GM12878 (cell line): Measurements from ENCODE around the gene IL32. TPM values are rescaled to one million over a fixed set of nuclear protein-coding genes. Genes with fewer than 3 reads are reported as not detected.

Experiments
- ATAC-seq: fragments of 200-7000 bp; cut with Tn5 transposase; 3 replicates; pipeline ENCODE4 v1.9.1; 2020; ENCODE audit warnings: mild to moderate bottlenecking, moderate library complexity
- BruUV-seq: library from RNA; stranded (reverse); fragments of 400-500 nt; replicated peaks from 2 replicates; lab custom pipeline; 2021; lab: Mats Ljungman, UMichigan
- CTCF ChIA-PET: fragments of 300-600 bp; sonication (Branson Sonifier 250); formaldehyde crosslinking; extraction: SDS; loops from one replicate; lab custom pipeline; 2021; ENCODE audit warnings: inconsistent platforms; lab: Yijun Ruan, JAX
- POLR2A ChIA-PET: fragments of 350-600 bp; formaldehyde crosslinking; extraction: SDS; loops from one replicate; lab custom pipeline; 2021; ENCODE audit warnings: inconsistent platforms; lab: Charles Lee
- RAD21 ChIA-PET: fragments of 300-600 bp; sonication (Branson Sonifier 250); formaldehyde crosslinking; loops from one replicate; lab custom pipeline; 2023; ENCODE audit warnings: antibody characterized with exemption; ENCODE audit not compliant: unreplicated experiment; lab: Charles Lee
- SMC1A ChIA-PET: fragments of 300-600 bp; sonication (Branson Sonifier 250); formaldehyde crosslinking; loops from one replicate; lab custom pipeline; 2023; ENCODE audit not compliant: unreplicated experiment, uncharacterized antibody; lab: Charles Lee
- DNase-seq: peaks from one replicate; pipeline ENCODE4 v3.0.0-alpha.2; 2011; ENCODE audit warnings: low read depth, low spot score
- FAIRE-seq: peaks from 3 replicates; lab custom pipeline; 2011; peaks lifted over from hg19 to GRCh38; lab: Jason Lieb, UNC
- H2AFZ ChIP-seq: 2 replicates; pipeline ENCODE4 v1.6.0; 2011; ENCODE audit warnings: low read depth, low read length, control low read depth; ENCODE audit not compliant: control insufficient read depth
- H3K27ac ChIP-seq: 2 replicates; pipeline ENCODE4 v1.5.1; 2011; ENCODE audit warnings: control low read depth; ENCODE audit not compliant: control insufficient read depth, insufficient read depth
- H3K27me3 ChIP-seq, 2 experiments: replicated peaks in 1 of 2; 2 replicates each; pipeline versions ENCODE4 v1.6.0 to v1.6.1; 2011; ENCODE audit warnings: low read length in 1 of 2; ENCODE audit not compliant: control insufficient read depth in 2 of 2, insufficient read depth in 2 of 2
- H3K36me3 ChIP-seq, 2 experiments: 2 replicates each; pipeline ENCODE4 v1.5.1; 2011; ENCODE audit warnings: low read length in 1 of 2; ENCODE audit not compliant: control insufficient read depth in 2 of 2, insufficient read depth in 2 of 2
- H3K4me1 ChIP-seq: 2 replicates; pipeline ENCODE4 v1.6.1; 2011; ENCODE audit warnings: mild to moderate bottlenecking, low read length, moderate library complexity, mixed read lengths; ENCODE audit not compliant: control insufficient read depth, insufficient read depth
- H3K4me2 ChIP-seq: 2 replicates; pipeline ENCODE4 v1.6.0; 2011; ENCODE audit warnings: control low read depth; ENCODE audit not compliant: control insufficient read depth, insufficient read depth
- H3K4me3 ChIP-seq: fragments of 200-600 bp; sonication (generic); 2 replicates; pipeline ENCODE4 v1.5.1; 2016
- H3K79me2 ChIP-seq: 2 replicates; pipeline ENCODE4 v1.6.0; 2011; ENCODE audit warnings: low read length; ENCODE audit not compliant: control insufficient read depth, insufficient read depth
- H3K9ac ChIP-seq: 2 replicates; pipeline ENCODE4 v1.8.0; 2011; ENCODE audit warnings: low read length, control low read depth, mixed read lengths; ENCODE audit not compliant: control insufficient read depth, insufficient read depth
- H3K9me3 ChIP-seq: replicated peaks from 3 replicates; pipeline ENCODE4 v1.5.1; 2011; ENCODE audit warnings: mild to moderate bottlenecking, low read length; ENCODE audit not compliant: control insufficient read depth, insufficient read depth
- H4K20me1 ChIP-seq: 2 replicates; pipeline ENCODE4 v1.6.0; 2011; ENCODE audit not compliant: control insufficient read depth, insufficient read depth
- MLLT1 ChIP-seq: fragments of 450-650 bp; IDR thresholded peaks from 2 replicates; pipeline ENCODE4 v1.6.1; 2016; ENCODE audit warnings: mild to moderate bottlenecking
- SPI1 ChIP-seq: IDR thresholded peaks from 2 replicates; pipeline ENCODE4 v1.6.1; 2011; ENCODE audit warnings: low read depth, mild to moderate bottlenecking, low read length, moderate library complexity, borderline replicate concordance; ENCODE audit not compliant: insufficient read depth
- ZNF217 ChIP-seq: fragments of 450-650 bp; IDR thresholded peaks from 2 replicates; pipeline ENCODE4 v1.6.1; 2017; ENCODE audit warnings: antibody characterized with exemption, mild to moderate bottlenecking
- WGBS: methylation state at CpG from one replicate; pipeline ENCODE4 v1.1.6; 2016; ENCODE audit warnings: low lambda C conversion rate; ENCODE audit not compliant: insufficient replicate concordance, insufficient coverage; ENCODE audit errors: missing lambda C conversion rate; 5-methylcytosine and 5-hydroxymethylcytosine counted together
- in situ Hi-C: fragments of 300-500 bp; cut with MboI; formaldehyde crosslinking; loops from 9 replicates; pipeline ENCODE4 v1.14.3; 2018; ENCODE audit warnings: mixed read lengths
- intact Hi-C: fragments of 100-400 bp; cut with micrococcal nuclease; formaldehyde crosslinking; loops from one replicate; pipeline ENCODE4 v1.14.2; 2022; ENCODE audit not compliant: unreplicated experiment
- polyA plus RNA-seq, 11 experiments: library from polyadenylated mRNA; depleted of rRNA in 4 of 11; unstranded in 6 of 11; stranded (reverse) in 5 of 11; fragments of >200 nt; fragmentation: Nextera tagmentation in 4 of 11; fragmentation: Illumina TruSeq in 1 of 11; extraction: Ambion mirVana in 4 of 11; extraction: Trizol in 1 of 11; gene quantifications; 1 replicate in 1 of 11; 2 replicates in 10 of 11; pipeline versions ENCODE4 v1.2.1 to v1.2.3, GENCODE V29; 2011 to 2016; ENCODE audit warnings: inconsistent platforms in 2 of 11, missing spikeins in 2 of 11, low read depth in 1 of 11
- total RNA-seq, 4 experiments: library from RNA; depleted of rRNA in 3 of 4; stranded (reverse); fragments of >200 nt in 3 of 4; fragmentation: Illumina TruSeq in 1 of 4; extraction: Trizol in 1 of 4; gene quantifications; 2 replicates each; pipeline versions ENCODE4 v1.2.1 to v1.2.3, GENCODE V29; 2013 to 2021

IL32 gene
- total and polyA plus RNA-seq, 10 of the 15 experiments (the other 5 are each of a cell fraction or from before 2014, with no cell fraction given) = 27.0 to 122 (median 55.8) TPM

GRCh38 chr16:3086596-3087242 lies 21.3 kb downstream of the IL32 start:
- no peaks in the 10 kb centered on the region for H3K27me3 ChIP-seq
- no peaks in the 10 kb centered on the region for H4K20me1 ChIP-seq
- no TSS peak for BruUV-seq
- no peak for FAIRE-seq
- SMC1A ChIA-PET = interaction anchor here (1.0 to 1.5 kb wide), 2 partner anchors 9 to 22 kb away, joined by 4 read pairs; partner anchors contain the start of gene IL32
- H3K4me3 ChIP-seq = no peak overlapping the region
- intact Hi-C loops = no loop called here
- in situ Hi-C loops = no loop called here
- TF ChIP-seq MLLT1 (peak; percentile 67; the same call in 1 of the 2 replicates), ZNF217 (no peak), SPI1 (0 out of 2 replicates have a peak, but pooled peaks have one; percentile 5)
- no peaks in the 10 kb centered on the region for H3K79me2 ChIP-seq
- no peak for DNase-seq
- 55% methylated on average over 10 of the region's 14 CpGs for WGBS
- H2AFZ ChIP-seq = peak overlapping the region; percentile 33; the same call in 1 of the 2 replicates
- CTCF ChIA-PET = interaction anchor here (0.9 to 21.2 kb wide), 6 partner anchors 10 to 55 kb away, joined by 3 to 396 read pairs (median 6); partner anchors contain the start of gene IL32
- ATAC-seq = peak; percentile 61
- H3K9me3 ChIP-seq = no peaks in the 10 kb centered on the region
- H3K27ac ChIP-seq = no peak overlapping the region
- RAD21 ChIA-PET = interaction anchor here (1.3 to 1.5 kb wide), 2 partner anchors 23 to 43 kb away, joined by 3 read pairs; no protein-coding TSS in a partner anchor
- POLR2A ChIA-PET = interaction anchor here (1.0 kb wide), 1 partner anchor 12 kb away, joined by 3 read pairs; no protein-coding TSS in a partner anchor
- H3K9ac ChIP-seq = 0 out of 2 replicates have a peak overlapping the region, but pooled peaks have one; percentile 34
- no peak overlapping the region for H3K4me2 ChIP-seq
- H3K4me1 ChIP-seq = no peaks in the 10 kb centered on the region
- H3K36me3 ChIP-seq = no peaks in the 10 kb centered on the region
